BLaER1 treated with 17β-estradiol and CSF1 and Interleukin-3, amounts not matched to agents 10 nM and 100 nM (cell line): ENCODE data around the gene RADIL.
A peak's percentile ranks its signal among the peaks of the same experiment; 100 is the strongest.

Source experiments
- H3K27ac ChIP-seq, 11 experiments: shearing (Covaris generic); formaldehyde crosslinking; 2 replicates each; pipeline ENCODE4 v1.8.1; 2022
- H3K27me3 ChIP-seq, 11 experiments: shearing (Covaris generic); formaldehyde crosslinking; 2 replicates each; pipeline ENCODE4 v1.8.1; 2022
- H3K36me3 ChIP-seq, 11 experiments: shearing (Covaris generic); formaldehyde crosslinking; 2 replicates each; pipeline ENCODE4 v1.8.1; 2022
- H3K4me1 ChIP-seq, 10 experiments: shearing (Covaris generic); formaldehyde crosslinking; 2 replicates each; pipeline ENCODE4 v1.8.1; 2022
- H3K4me2 ChIP-seq, 11 experiments: shearing (Covaris generic); formaldehyde crosslinking; 2 replicates each; pipeline ENCODE4 v1.8.1; 2022
- H3K4me3 ChIP-seq, 10 experiments: shearing (Covaris generic); formaldehyde crosslinking; 2 replicates each; pipeline ENCODE4 v1.8.1; 2022
- H3K9ac ChIP-seq, 11 experiments: shearing (Covaris generic); formaldehyde crosslinking; 2 replicates each; pipeline ENCODE4 v1.8.1; 2022
- H3K9me3 ChIP-seq, 11 experiments: shearing (Covaris generic); formaldehyde crosslinking; replicated peaks in 1 of 11; 2 replicates each; pipeline ENCODE4 v1.8.1; 2022
- H4K20me1 ChIP-seq, 11 experiments: shearing (Covaris generic); formaldehyde crosslinking; 2 replicates each; pipeline ENCODE4 v1.8.1; 2022
- Cebpa-rat ChIP-seq, 11 experiments: shearing (Covaris generic); IDR thresholded peaks; 2 replicates each; pipeline ENCODE4 v1.8.1; 2022

RADIL gene

GRCh38 chr7:4768597-4769569, 114.6 kb downstream of the RADIL start:
- Histone ChIP-seq H4K20me1 (peaks cover 14 to 59% (median 33%) of the 10 kb centered on the region in 11 experiments; a peak in 16 of 22 replicates), H3K9ac (peak overlapping the region in 4 of 11 experiments; percentile 2 to 15 (median 14); a peak in 5 of 22 replicates), H3K4me1 (peaks cover 0 to 6% (median 4%) of the 10 kb centered on the region in 10 experiments; a peak in 15 of 20 replicates), H3K27me3 (no peaks in the 10 kb centered on the region), H3K4me2 (no peak overlapping the region), H3K36me3 (peaks cover 39 to 64% (median 48%) of the 10 kb centered on the region in 11 experiments), H3K9me3 (no peaks in the 10 kb centered on the region), H3K27ac (no peak overlapping the region; a peak in 1 of 22 replicates), H3K4me3 (no peak overlapping the region)
- no peak for TF ChIP-seq Cebpa-rat (IDR thresholded peaks at IDR 0.05)

- no peaks in the 10 kb centered on the region for H3K27me3 ChIP-seq
- no peaks in the 10 kb centered on the region for H3K9me3 ChIP-seq
- H3K4me2 ChIP-seq = no peak overlapping the region
- TF ChIP-seq Cebpa-rat (IDR thresholded peaks at IDR 0.05) = no peak
- peaks cover 14 to 65% (median 44%) of the 10 kb centered on the region in 11 experiments; a peak in 16 of 22 replicates for H4K20me1 ChIP-seq
- 0 out of 20 replicates have a peak, but pooled peaks cover 0 to 3% (median 0%) of the 10 kb centered on the region in 10 experiments for H3K4me1 ChIP-seq
- H3K4me3 ChIP-seq = no peak overlapping the region
- H3K27ac ChIP-seq = no peak overlapping the region
- no peak overlapping the region; a peak in 2 of 22 replicates for H3K9ac ChIP-seq
- H3K36me3 ChIP-seq = peaks cover 57 to 79% (median 65%) of the 10 kb centered on the region in 11 experiments
Measured at GRCh38 chr7:4766666-4767519, 116.6 kb downstream of the RADIL start.

- no peak for TF ChIP-seq Cebpa-rat (IDR thresholded peaks at IDR 0.05)
- Histone ChIP-seq H4K20me1 (peaks cover 16 to 73% (median 44%) of the 10 kb centered on the region in 11 experiments; a peak in 16 of 22 replicates), H3K9ac (peak overlapping the region in 1 of 11 experiments; percentile 14; a peak in 1 of 22 replicates), H3K9me3 (no peaks in the 10 kb centered on the region), H3K4me3 (no peak overlapping the region), H3K36me3 (peaks cover 66 to 81% (median 70%) of the 10 kb centered on the region in 11 experiments), H3K4me2 (no peak overlapping the region), H3K27me3 (no peaks in the 10 kb centered on the region), H3K4me1 (0 out of 20 replicates have a peak, but pooled peaks cover 0 to 3% (median 0%) of the 10 kb centered on the region in 10 experiments), H3K27ac (no peak overlapping the region)
Measured at GRCh38 chr7:4765776-4766490, 117.6 kb downstream of the RADIL start.

- Histone ChIP-seq H3K4me2 (no peak overlapping the region), H3K9me3 (no peaks in the 10 kb centered on the region), H3K27ac (no peak overlapping the region), H3K4me3 (no peak overlapping the region), H3K4me1 (no peaks in the 10 kb centered on the region), H3K27me3 (no peaks in the 10 kb centered on the region), H3K9ac (no peak overlapping the region), H4K20me1 (peaks cover 16 to 72% (median 44%) of the 10 kb centered on the region in 11 experiments; a peak in 16 of 22 replicates), H3K36me3 (peaks cover 79 to 95% (median 83%) of the 10 kb centered on the region in 11 experiments)
- TF ChIP-seq Cebpa-rat (IDR thresholded peaks at IDR 0.05) = no peak
Measured at GRCh38 chr7:4764402-4765007, 119.0 kb downstream of the RADIL start.

GRCh38 chr7:4763794-4764185, 119.7 kb downstream of the RADIL start:
- Histone ChIP-seq H3K27me3 (no peaks in the 10 kb centered on the region), H4K20me1 (peaks cover 16 to 65% (median 37%) of the 10 kb centered on the region in 11 experiments; a peak in 15 of 22 replicates), H3K4me1 (no peaks in the 10 kb centered on the region), H3K9me3 (no peaks in the 10 kb centered on the region), H3K9ac (no peak overlapping the region), H3K36me3 (peaks cover 85 to 96% (median 90%) of the 10 kb centered on the region in 11 experiments), H3K4me2 (no peak overlapping the region), H3K27ac (no peak overlapping the region), H3K4me3 (no peak overlapping the region)
- no peak for TF ChIP-seq Cebpa-rat (IDR thresholded peaks at IDR 0.05)

- Histone ChIP-seq H3K9ac (no peak overlapping the region), H3K4me2 (no peak overlapping the region), H3K27ac (no peak overlapping the region), H3K4me3 (no peak overlapping the region), H3K9me3 (no peaks in the 10 kb centered on the region), H3K27me3 (no peaks in the 10 kb centered on the region), H3K36me3 (peaks cover 90 to 97% (median 95%) of the 10 kb centered on the region in 11 experiments), H4K20me1 (peaks cover 16 to 61% (median 37%) of the 10 kb centered on the region in 11 experiments; a peak in 15 of 22 replicates), H3K4me1 (no peaks in the 10 kb centered on the region)
- TF ChIP-seq Cebpa-rat (IDR thresholded peaks at IDR 0.05) = no peak
Measured at GRCh38 chr7:4763091-4763793, 120.3 kb downstream of the RADIL start.

- H3K27me3 ChIP-seq = no peaks in the 10 kb centered on the region
- no peaks in the 10 kb centered on the region for H3K9me3 ChIP-seq
- H3K4me3 ChIP-seq = no peak overlapping the region
- H3K4me2 ChIP-seq = no peak overlapping the region
- H3K36me3 ChIP-seq = peaks cover 95 to 100% (median 100%) of the 10 kb centered on the region in 11 experiments
- peaks cover 16 to 61% (median 34%) of the 10 kb centered on the region in 11 experiments; a peak in 15 of 22 replicates for H4K20me1 ChIP-seq
- no peak overlapping the region for H3K9ac ChIP-seq
- no peak for TF ChIP-seq Cebpa-rat (IDR thresholded peaks at IDR 0.05)
- no peak overlapping the region for H3K27ac ChIP-seq
- H3K4me1 ChIP-seq = no peaks in the 10 kb centered on the region
Measured at GRCh38 chr7:4762121-4763055, 121.1 kb downstream of the RADIL start.
